ENCODE measurements around the gene SHC1.

Gene SHC1

GRCh38 chr1:154937085-154937987 lies 33.2 kb downstream of the SHC1 start:
- peak; percentile 75 for DNase-seq (ENCODE audit: low read depth)

- peak; percentile 81 for DNase-seq (ENCODE audit: low read depth)
Observed at GRCh38 chr1:154936555-154937084, 33.9 kb downstream of the SHC1 start, which contains the start of gene PMVK. Gene PMVK, minus strand, starts transcription at chr1:154936719. Its CDS starts 34 bp downstream, at chr1:154936685.

- DNase-seq (ENCODE audit: low read depth), result no peak
Observed at GRCh38 chr1:154935749-154936554, 34.6 kb downstream of the SHC1 start.

- no peak for DNase-seq (ENCODE audit: low read depth)
Observed at GRCh38 chr1:154934358-154934948, 36.1 kb downstream of the SHC1 start.

GRCh38 chr1:154931940-154932487 lies 38.5 kb downstream of the SHC1 start:
- DNase-seq (ENCODE audit: low read depth), result no peak

- no peak for DNase-seq (ENCODE audit: low read depth)
Observed at GRCh38 chr1:154926201-154926600, 44.3 kb downstream of the SHC1 start.

GRCh38 chr1:154925335-154926170 lies 45.0 kb downstream of the SHC1 start:
- no peak for DNase-seq (ENCODE audit: low read depth)

GRCh38 chr1:154923695-154924094 lies 46.9 kb downstream of the SHC1 start:
- DNase-seq (ENCODE audit: low read depth), result no peak

- no peak for DNase-seq (ENCODE audit: low read depth)
Observed at GRCh38 chr1:154913273-154913672, 57.3 kb downstream of the SHC1 start.

- DNase-seq (ENCODE audit: low read depth), result no peak
Observed at GRCh38 chr1:154912755-154913154, 57.8 kb downstream of the SHC1 start.

Data from GM04503 (cell line).